GM19455 (cell line): ENCODE results near the gene FGF23.

Experiments used
- ATAC-seq: cut with Tn5 transposase; IDR thresholded peaks from one replicate; pipeline ENCODE4 v1.9.1; 2021; ENCODE audit not compliant: unreplicated experiment

Gene FGF23

GRCh38 chr12:4320497-4320852 lies 59.0 kb downstream of the FGF23 start:
- peak; percentile 40 for ATAC-seq
